Fibroblast of pulmonary artery (primary cell): Measurements from ENCODE around the gene MPO.

ENCODE experiments used
- DNase-seq: peaks from one replicate; pipeline ENCODE4 v3.0.0-alpha.2; 2010; ENCODE audit warnings: low read depth
- H3K4me3 ChIP-seq: replicated peaks from 2 replicates; pipeline ENCODE4 v1.5.1; 2011; ENCODE audit warnings: low read depth, mild to moderate bottlenecking, control low read depth, low read length, moderate library complexity
- TF ChIP-seq, protein P1 (sequence below): IDR thresholded peaks from 2 replicates; pipeline ENCODE4 v1.5.1; 2011; ENCODE audit warnings: mild to moderate bottlenecking, control low read depth, low read length, inconsistent platforms; ENCODE audit errors: missing control alignments

The MPO gene

DNA sequence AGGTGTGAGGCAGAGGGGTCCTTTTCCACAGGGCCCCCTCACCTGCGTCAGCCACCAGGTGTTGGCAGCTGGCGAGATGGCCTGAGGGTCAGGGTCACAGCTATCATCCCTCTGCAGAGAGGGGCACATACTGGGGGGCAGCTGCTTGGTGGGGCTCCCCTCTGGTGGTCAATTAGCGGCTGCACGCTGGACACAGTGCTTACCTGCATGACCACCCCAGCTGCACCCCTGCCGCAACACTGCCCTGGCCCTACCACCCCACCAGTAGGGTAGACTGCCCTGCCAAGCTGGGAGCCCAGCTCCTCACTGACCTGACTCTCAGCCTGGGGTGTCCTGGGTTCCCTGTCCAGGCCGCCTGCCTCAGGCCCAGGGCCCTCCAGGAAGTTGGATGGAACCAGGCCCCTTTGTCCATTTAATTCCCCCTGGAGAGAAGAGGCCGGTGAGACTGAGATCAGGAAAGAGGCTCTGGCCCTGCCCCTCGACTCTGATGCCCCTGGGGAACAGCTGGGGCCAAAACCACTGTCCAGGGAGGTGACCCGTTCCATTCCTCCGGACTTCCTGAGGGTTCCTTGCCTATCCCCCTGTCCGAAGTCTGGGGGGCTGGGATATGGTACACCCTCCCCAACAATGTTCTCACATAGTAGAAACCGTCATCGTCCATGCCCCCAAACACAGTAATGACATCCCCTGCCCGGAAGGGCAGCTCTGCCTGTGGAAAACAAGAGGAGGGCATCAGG, 24.2 kb upstream of the MPO start:
- TF ChIP-seq, protein P1, sequence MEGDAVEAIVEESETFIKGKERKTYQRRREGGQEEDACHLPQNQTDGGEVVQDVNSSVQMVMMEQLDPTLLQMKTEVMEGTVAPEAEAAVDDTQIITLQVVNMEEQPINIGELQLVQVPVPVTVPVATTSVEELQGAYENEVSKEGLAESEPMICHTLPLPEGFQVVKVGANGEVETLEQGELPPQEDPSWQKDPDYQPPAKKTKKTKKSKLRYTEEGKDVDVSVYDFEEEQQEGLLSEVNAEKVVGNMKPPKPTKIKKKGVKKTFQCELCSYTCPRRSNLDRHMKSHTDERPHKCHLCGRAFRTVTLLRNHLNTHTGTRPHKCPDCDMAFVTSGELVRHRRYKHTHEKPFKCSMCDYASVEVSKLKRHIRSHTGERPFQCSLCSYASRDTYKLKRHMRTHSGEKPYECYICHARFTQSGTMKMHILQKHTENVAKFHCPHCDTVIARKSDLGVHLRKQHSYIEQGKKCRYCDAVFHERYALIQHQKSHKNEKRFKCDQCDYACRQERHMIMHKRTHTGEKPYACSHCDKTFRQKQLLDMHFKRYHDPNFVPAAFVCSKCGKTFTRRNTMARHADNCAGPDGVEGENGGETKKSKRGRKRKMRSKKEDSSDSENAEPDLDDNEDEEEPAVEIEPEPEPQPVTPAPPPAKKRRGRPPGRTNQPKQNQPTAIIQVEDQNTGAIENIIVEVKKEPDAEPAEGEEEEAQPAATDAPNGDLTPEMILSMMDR = no peak
- no peak overlapping the region for H3K4me3 ChIP-seq
- DNase-seq = no peak

DNA sequence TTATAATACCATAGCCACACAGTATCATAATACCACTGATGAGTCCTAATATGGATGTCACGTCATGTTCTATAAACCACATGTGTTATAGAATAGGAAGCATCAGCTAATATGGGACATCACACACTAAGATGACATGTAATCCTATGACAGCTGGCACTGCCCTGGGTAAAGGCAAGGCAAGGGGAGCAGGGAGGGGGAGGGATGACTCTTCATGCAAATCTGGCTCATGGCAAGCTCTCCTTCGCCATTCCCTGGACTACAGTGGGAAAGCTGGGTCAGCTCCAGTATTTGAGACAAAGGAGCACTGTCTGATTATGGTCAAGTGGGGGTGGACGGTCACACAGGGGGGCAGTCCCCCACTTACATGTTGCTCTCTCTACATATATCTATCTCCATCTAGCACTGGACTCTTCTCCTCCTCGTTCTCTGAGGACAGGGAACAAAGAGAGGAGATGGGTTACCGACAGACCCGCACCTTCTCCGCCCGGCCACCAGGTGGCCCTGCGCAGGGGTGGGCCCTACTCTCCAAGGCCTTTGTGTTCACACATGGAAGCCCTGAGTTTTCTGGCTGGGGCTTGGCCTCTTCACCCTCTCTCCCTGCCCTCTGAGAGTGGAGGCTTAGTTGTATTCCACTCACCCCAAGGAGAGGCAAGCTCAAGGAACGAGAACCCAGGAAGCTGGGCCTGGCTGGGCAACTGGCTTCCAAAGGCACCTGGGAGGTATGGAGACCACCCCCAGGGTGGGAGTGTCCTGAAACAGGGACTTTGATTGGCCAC, 23.4 kb upstream of the MPO start:
- no peak overlapping the region for H3K4me3 ChIP-seq
- peak; percentile 44 for DNase-seq
- TF ChIP-seq, protein P1 = peak; percentile 80

DNA sequence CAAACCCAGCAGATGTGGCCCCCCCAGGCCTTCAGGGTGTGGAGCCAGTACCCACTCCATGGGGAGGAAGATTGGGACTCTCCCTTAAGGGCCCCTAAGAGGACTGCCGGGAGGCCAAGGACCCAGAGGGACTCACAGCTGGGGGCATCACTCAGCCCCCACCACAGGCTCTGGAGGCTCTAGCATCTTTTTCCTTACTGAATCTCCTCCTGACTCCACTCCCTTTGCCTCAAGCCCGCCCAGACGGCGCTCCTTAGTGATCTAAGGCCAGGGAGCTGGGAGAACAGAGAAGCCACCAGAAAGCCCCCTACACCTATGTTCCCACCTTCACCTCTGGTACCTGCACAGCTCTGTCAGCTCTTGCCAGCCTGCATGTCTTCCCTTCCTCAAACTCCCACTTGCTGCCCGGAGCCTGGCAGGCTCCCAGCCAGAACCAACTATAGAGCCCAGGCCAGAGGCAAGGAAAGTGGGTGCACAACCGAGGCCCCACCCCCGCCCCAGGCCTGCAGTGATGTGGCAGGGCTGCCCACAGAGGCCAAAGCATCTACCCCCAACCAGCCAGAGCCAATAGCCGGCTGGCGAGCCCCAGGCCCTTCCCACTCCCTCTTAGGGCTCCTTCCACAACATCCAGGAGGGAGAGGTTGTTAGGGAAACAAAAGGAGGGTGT, 22.3 kb upstream of the MPO start:
- no peak for DNase-seq
- TF ChIP-seq, protein P1 = no peak

DNA sequence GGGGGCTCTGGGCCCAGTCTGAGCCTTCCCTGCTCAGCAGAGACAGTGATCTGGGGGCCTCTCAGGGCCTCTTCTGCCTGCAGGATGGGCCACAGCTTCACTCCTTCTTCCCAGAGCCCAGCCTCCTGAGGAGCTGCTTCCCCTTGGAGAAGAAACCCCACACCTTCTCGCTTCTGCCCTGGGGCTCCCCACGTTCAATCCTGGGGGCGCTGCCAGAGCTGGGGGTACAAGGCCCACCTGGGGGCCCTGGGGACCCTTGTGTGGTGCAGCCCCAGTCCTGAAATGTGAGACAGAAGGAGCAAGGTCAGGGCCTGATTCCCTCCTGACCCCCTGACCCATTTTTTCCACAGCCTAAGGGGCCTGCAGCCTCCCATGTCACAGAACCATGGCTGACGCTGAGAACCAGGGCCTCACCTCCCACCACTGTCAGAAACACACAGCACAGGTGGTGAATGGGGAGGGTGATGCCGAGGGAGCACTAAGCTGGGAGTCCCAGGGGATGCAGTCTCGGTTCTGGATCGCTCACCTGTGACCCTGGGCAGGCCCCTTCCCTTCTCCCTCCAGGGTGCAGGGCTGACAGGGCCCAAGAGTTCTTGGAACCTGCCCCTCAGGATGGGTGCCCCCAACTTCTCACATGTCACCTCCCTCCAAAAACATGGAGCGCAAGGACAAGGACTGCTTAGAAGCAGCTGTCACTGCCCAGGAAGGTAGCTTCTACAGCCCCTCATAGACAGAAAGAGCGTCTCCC, 21.6 kb upstream of the MPO start:
- DNase-seq = no peak
- TF ChIP-seq, protein P1 = no peak
- no peak overlapping the region for H3K4me3 ChIP-seq

More for the DNA sequence above, 22.3 kb upstream of the MPO start:
- no peak overlapping the region for H3K4me3 ChIP-seq

DNA sequence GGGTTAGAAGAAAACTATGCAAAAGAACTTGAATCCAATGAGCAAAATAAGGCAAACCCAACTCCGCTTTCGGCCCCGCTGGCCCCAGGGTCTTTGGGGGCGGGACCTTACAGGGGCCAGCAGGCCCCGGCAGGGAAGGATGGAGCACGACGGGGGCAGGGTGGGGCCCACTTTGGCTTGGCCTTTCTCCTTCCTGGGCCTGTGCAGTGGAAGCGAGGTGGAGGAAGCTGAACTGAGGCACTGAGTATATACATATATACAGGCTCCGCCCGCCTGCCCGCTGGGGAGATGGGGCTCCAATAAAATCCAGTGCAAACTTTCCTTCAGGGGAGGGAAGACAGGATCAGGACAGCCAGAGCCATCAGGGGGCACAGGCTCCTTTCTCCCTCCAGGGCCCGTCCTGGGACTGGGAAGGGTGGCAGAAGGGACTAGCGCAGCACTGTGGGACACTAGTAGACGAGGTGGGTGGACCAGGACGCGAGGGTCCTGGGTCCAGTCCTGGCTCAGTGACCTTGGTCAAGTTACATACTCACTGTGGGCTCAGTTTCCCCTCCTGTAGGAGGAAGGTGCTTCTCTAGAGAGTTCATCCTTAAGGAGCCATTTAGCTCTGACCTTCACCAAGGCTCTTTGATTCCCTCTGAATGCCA, 20.9 kb upstream of the MPO start:
- no peak for DNase-seq
- TF ChIP-seq, protein P1 = no peak
- H3K4me3 ChIP-seq = no peak overlapping the region

DNA sequence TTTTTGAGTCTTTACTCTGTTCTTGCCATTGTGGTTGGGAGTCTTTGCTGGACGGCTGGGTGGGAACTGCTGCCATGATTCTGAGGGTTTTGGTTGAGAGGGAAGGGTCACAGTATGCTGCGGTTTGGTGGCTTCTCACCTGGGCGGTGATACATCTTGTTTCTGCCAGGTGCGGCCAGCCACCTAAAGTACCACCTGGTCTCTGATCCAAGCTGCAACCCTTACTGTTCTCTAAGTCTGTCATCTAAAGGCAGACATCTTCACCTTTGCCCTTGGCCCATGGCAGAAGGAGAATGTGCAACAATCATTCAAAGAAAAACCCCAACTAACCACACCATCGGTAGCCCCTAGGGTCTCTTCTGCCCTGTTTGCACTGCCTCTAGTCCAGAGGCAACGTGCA, 19.6 kb upstream of the MPO start:
- H3K4me3 ChIP-seq = no peak overlapping the region
- no peak for DNase-seq
- TF ChIP-seq, protein P1 = no peak
